Ishikawa (cell line): ENCODE data around the gene SYNDIG1.

Source experiments
- CEBPB ChIP-seq: IDR thresholded peaks from 2 replicates; pipeline ENCODE4 v1.6.1; 2012
- CREB1 ChIP-seq: IDR thresholded peaks from 2 replicates; pipeline ENCODE4 v1.6.1; 2012; ENCODE audit warnings: low read depth
- EP300 ChIP-seq: IDR thresholded peaks from 2 replicates; pipeline ENCODE4 v1.6.1; 2012; ENCODE audit warnings: borderline replicate concordance
- TAF1 ChIP-seq: IDR thresholded peaks from 2 replicates; pipeline ENCODE4 v1.6.1; 2012; ENCODE audit warnings: low read depth, mild to moderate bottlenecking
- USF1 ChIP-seq: IDR thresholded peaks from 2 replicates; pipeline ENCODE4 v1.6.1; 2012

- TF ChIP-seq CEBPB (no peak), EP300 (no peak), CREB1 (no peak), USF1 (no peak), TAF1 (no peak)
These were observed 163.2 kb downstream of the SYNDIG1 start for GRCh38 chr20:24632581-24632980.
